Activated T-helper 9 cell treated with anti-CD3 and anti-CD28 coated beads, Interleukin-2, amount 50 U/mL, for 16 hours (primary cell): ENCODE results near the gene GNPDA1.
A peak's percentile ranks its signal among the peaks of the same experiment; 100 is the strongest.
"Not testable (repeated sequence)": the region's sequence is repeated elsewhere in the genome, so short reads cannot be mapped to it uniquely, and the experiment has no call there.

ENCODE experiments used
- DNase-seq: peaks from one replicate; pipeline ENCODE4 v3.0.0-alpha.2; 2020; ENCODE audit warnings: low read depth

Gene GNPDA1

DNA sequence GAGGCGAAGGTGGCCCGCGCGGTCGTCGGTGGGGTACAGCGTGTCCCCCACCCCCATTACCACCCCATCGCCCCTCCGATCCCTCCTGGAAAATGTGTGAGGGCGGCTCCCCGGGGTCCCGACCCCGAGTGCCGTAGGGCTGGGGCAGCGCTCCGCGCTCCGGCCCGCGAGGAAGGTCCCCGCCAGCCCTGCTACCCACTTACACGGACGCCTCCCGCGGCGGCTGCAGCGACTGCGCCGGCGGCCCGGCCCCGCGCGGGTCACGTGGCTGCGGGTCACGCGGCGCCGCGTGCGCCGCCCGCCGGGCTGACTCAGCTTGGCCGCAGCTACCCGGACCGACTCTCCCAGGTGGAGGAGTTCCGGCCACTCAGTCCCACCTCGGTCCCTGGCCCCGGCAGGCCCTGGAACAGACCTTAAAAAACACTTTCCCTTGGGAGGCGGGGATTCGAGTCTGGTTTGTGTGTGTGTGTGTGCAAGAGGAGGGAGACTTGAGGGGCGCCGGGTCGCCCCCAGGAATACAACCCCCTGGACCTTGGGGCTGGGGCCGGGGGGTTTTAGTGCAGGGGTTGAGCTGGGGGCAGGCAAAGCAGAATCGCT is at the start of gene GNPDA1:
TSS of gene GNPDA1 (minus strand) at position 236 of the 597 bp plus-strand sequence. CDS start 992 bp downstream, outside the sequence.
- DNase-seq = peak; percentile 65

DNA sequence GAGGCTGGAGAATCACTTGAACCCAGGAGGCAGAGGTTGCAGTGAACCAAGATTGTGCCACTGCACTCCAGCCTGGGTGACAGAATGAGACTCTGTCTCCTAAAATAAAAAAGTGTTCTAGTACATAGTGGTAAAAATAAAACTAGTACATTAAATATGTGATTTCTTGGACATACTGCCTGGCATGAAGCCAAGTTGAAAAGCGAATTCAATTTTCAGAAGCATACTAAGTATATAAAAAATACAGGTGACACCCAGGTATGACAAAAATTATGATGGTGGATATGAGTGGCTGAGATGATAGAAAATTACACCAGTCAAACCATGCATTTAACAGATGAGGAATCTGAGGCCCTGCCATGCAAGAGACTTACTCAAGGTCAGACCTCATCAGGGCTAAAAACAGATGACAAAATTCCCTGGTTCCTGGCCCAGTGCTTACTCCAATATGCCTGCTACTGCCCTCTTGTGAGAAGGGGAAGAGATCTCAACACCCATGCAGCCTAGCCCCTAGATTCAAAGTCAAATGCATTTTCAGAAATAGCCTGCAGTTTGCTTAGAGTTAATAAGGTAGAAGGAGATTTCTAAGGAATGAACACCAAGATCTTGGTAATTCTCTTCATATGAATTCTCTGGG is 46.6 kb upstream of the GNPDA1 start:
- no peak for DNase-seq

DNA sequence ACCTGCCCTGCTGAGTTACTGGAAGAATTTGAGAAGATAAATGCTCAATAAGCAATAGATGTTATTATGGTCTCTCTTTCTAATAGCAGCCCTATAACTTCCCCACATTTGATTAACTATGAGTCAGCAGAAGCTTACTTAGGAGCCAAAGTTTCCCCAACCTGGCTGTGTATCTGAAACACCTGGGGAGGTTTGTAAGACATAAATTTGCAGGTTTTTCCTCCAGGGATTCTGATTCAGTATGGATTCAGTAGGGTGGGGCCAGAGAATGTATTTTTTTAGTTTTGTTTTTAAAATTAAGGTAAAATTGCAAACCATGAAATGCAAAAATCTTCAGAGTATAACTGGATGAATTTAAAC is 44.9 kb upstream of the GNPDA1 start:
- DNase-seq = no peak

DNA sequence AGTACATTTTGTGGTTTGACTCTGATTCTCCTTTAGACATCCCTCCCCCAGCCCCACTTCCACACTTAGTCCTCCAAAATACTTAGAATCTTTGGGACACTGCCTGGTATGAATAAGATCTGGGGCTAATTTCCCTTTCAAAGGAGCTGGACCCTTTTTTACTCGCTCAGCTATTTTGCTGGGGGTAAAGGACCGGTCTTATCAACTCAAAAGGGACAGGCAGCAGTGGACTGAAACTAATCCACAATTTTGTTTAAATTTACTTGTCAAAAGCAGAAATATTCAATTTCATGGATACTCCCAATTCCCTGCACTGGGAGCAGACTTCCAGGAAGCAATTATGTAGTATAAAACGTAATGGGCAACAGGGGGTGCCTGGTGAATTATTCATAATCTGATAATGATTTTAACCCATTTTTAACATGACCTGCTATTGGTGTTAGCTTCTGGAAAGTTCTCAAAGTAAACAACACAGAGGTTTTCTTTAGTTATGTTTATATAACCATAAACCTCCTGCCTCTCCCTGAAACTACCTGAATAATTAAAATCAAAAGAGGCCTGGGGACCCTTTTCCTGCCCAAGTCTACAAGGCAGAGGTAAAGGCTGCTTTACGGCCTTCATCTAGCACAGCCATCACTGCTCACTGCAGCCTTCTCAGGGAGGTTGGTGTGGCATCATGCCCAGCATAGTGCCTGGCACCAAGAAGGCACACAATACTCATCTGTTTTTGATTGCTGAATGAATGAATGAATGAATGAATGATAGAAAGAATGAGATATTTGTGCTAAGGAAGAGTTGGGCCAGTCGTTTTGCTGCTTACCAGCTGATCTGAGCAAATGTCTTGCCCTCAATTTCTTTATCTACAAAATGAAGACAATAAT is 44.2 kb upstream of the GNPDA1 start:
- DNase-seq = no peak

DNA sequence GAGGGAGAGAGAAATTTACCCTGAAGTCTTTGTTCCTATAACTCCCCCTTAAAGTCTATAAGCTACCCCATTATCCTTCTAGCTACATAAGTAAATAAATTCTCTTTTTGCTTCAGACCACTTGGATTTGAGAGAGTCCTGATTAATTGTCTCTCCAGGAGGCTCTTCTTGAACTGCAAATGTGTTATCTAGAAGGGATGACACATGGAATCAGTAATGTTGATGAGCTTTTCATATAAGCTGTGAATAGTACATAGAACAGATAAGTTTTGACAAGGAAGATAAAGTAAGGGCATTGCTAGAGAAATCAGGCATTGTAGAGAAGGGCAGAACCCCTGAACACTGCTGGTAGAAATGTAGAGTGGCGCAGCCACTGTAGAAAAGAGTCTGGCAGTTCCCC is 42.5 kb upstream of the GNPDA1 start:
- no peak for DNase-seq

DNA sequence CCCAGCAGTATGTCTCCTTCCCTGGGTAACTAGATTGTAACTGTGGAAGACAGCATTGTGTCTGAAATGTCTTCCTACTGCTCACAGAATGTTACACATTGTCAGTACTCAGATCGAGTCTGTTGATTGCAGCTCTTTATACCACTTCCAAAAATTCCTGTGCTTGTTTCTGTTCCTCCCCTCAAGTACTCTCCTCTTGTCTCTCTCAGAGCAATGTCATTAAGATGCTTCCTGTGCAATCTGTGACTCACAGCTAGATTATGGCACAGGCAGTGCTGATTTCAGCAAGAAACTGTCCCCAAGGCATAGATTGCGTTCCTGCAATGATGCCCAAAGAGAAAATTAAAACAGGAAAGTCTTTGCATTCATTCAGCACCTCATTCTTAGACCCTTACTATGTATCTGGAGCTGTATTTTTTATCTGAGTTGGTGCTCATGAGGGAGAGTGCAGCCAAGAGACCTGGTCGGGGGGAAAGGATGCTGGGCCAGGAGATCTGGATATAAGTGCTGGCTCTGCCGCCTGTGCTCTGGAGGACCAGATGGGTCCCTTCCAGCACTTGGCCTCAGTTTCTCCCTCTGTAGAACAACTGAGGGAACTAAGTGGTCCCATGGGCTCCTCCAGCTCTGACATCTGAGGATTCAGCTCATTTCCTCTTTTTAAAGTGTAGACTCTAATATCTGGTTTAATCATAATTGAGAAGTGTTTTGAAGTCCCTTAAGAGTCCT is 40.8 kb upstream of the GNPDA1 start:
- DNase-seq = no peak

DNA sequence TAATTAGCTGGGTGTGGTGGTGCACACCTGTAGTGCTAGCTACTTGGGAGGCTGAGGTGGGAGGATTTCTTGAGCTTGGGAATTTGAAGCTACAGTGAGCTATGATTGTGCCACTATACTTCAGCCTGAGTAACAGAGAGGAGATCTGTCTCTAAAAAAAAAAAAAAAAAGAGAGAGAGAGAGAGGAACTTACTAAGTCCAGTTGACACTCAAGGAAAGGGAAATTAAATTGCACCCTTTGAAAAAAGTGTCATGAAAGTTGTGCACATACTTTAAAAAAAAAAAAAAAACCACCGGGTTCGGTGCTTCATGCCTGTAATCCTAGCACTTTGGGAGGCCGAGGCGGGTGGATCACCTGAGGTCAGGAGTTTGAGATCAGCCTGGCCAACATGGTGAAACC is 39.2 kb upstream of the GNPDA1 start:
- not testable (repeated sequence) for DNase-seq

DNA sequence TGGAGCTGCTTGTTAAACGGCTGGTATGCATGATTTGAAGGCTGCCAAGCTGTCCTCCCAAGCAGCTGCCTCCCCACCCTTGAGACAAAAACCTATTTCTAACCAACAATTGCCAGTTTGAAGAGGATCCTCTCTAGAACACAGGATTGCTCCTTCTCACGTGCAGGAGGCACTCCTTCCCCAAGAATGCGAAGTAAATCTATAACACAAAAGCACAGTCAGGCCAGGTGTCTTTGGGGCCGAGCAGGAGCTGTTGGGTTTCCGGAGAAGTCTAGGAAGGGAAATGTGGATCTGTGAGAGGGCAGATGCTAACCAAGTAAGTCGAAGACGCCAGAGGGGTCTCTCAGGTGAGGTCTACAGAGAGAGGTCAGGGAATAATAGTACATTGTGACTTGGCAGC is 35.4 kb upstream of the GNPDA1 start:
- no peak for DNase-seq

DNA sequence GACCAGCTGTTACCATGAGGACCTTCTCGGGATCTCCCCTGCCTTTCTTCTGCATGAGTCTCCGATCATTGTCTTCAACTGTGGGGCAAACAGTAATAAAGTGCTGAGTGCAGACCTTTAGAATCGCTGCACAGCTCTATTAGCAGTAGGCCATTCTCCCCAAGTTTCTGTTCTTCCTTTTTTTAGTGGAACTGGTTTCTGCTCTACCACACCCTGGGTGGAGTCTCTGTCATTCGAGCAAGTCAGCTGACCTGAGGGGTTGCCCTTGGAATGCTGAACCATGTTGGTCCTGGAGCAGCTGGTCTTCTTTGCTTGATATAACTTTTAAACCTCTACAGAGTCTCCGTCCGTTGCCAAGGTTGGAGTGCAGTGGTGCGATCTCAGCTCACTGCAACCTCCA is 33.4 kb upstream of the GNPDA1 start:
- DNase-seq = no peak

DNA sequence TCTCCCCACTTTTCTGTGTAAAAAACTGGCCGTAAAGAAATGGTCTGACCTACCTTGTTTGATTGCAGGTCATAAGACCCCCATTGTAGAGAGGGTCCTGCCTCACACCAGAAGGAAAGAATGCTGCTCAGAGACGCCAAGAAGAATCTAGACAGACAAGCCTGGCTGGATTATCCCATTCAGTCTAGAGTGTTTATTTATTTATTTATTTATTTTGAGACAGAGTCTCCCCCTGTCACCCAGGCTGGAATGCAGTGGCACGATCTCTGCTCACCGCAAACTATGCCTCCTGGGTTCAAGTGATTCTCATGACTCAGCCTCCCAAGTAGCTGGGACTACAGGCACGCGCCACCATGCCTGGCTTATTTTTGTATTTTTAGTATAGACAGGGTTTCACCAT is 28.1 kb upstream of the GNPDA1 start:
- DNase-seq = not testable (repeated sequence)

DNA sequence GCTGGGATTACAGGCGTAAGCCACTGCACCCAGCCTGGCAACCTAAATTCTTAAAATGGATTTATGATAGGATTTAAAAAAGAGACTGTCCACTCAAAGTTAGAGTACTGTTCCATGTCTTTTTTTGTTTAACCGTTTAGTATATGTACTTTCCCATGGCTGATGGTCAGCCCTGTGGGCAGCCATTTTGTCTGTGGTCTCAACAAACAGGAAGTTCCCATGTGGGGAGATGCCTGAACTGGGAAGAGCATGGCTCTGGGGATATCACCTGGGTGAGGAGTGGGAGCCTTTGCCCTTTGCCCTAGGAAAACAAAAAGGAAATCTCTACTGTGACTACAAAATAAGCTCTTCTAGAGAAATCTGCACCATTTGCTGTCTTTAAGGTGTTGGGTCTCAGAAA is 27.5 kb upstream of the GNPDA1 start:
- no peak for DNase-seq

DNA sequence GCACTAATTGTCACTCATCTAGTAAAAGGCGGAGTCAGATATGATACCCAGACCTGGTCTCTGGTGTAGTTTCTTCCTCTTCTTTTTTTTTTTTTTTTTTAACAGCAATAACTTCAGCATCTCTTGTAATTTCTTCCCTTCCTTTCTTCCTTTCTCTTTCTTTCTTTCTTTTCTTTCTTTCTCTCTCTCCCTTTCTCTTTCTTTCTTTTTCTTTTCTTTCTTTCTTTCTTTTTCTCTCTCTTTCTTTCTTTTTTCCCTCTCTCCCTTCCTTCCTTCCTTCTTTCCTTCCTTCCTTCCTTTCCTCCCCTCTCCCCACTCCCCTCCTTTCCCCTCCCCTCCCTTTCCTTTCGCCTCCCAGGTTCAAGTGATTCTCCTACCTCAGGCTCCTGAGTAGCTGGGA is 25.9 kb upstream of the GNPDA1 start:
- no peak for DNase-seq

DNA sequence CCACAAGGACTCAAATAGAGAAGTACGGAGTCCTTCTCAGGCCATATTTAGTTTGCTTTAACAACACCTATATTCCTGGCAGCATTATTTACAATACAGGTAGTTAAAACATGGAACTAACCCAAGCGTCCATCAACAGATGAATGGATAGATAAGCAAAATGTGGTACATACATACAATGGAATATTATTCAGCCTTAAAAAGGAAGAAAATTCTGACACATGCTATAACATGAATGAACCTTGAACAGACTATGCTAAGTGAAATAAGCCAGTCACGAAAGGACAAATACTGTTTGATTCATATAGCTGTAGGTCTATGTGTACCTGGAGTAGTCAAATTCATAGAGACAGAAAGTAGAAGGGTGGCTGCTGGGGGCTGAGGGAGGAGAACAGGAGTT is 24.8 kb upstream of the GNPDA1 start:
- not testable (repeated sequence) for DNase-seq

DNA sequence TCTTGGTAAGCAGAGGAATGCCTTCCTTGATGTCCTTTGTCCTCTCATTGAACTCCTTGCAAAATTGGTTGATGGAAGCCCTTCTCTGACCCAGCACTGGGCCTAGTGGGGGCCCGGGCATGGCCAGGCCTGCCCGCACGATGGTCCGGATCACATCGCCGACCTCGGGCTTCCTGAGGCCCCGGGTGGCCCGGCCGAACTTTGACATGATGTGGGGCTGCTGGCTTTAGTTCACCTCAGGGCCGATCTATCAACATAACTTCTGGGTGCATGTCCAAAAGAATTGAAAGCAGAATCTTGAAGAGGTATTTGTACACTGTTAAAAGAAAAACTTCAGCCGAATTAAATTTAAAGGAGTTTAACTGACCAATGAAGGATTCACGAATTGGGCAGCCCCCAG is 24.1 kb upstream of the GNPDA1 start:
- no peak for DNase-seq

DNA sequence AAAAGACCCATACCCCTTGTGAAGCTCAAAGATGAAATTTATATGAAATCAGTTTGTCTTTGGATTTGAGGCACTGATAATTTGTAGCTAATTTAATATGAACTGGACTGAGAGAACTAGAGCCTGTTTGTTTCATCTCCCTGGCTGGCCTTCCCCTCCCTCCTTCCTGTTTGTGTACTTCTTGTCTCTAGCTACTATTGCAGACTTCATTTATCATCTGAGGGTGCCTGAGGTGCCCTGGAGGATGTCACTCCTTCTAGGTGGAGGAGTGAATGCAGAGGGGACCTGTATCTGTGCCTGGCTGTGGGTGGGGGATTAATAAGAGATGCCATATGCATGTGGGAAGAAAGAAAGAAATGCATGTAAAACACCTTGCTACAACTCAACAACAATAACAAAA is 22.2 kb upstream of the GNPDA1 start:
- no peak for DNase-seq

DNA sequence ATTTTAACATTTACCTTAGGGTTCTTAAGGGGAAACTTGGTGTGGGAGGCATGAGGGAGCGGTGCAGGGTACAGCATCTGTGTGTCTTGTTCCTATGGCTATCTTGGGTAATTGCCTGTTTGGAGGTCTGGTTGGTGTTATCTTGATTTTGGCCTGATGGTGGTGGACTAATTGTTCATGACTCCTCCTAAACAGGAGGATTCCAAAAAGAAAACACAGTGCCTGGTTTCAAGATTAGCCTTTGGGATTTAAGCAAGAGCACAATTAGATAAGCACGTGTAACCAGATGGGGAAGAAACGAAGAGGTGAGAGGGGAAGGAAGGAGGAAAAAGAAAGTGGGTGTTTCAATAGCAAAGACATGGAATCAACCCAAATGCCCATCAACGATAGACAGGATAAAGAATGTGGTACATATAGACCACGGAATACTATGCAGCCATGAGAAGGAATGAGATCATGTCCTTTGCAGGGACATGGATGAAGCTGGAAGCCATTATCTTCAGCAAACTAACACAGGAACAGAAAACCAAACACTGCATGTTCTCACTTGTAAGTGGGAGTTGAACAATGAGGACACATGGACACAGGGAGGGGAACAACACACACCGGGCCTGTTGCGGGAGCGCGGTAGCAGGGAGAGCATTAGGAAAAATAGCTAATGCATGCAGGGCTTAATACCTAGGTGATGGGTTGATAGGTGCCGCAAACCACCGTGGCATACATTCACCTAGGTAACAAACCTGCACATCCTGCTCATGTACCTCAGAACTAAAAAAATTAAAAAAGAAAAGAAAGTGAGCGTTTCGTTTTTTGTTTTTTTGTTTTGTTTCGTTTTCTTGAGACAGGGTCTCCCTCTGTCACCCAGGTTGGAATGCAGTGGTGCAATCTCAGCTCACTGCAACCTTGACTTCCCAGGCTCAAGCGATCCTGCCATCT is 21.1 kb upstream of the GNPDA1 start:
- DNase-seq = not testable (repeated sequence)

DNA sequence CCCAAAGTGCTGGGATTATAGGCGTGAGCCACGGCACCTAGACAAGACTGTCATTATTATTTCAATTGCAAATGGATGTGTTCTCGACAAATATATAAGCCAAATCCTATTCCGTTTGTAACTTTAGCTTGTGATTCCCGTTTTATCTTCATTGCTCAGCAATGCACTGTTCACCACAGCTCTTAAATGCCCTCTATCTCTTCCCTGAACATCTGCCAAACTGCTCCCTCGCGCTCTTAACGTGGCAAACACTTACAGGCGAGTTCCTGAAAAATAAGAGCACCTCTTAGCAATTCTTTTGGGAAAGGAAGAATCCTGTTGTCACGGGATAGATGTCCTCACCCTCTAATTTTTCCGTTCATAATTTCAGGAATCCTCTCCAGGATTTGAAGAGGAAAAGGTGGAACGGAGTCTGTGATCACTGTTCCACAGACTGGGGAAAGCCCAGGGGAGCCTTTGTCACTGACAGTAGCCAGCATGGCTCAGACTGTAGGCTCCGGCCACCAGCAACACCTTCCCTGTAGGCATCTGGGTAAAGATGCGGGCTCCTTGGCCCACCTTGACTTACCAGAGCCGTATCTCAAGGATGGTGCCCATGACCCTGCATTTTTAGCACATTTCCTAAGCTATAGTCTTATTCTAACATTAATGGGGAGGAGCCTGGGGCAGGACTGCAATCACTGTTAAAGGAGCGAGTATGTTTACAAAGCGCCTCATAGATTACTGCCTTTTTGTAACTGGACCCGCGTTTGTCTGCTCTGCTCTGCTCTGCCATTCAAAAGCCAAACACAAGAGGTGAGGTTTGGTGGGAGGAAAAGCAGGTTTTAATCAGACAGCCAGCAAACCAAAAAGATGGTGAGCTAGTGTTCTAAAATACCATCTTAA is 20.2 kb upstream of the GNPDA1 start:
- DNase-seq = no peak

DNA sequence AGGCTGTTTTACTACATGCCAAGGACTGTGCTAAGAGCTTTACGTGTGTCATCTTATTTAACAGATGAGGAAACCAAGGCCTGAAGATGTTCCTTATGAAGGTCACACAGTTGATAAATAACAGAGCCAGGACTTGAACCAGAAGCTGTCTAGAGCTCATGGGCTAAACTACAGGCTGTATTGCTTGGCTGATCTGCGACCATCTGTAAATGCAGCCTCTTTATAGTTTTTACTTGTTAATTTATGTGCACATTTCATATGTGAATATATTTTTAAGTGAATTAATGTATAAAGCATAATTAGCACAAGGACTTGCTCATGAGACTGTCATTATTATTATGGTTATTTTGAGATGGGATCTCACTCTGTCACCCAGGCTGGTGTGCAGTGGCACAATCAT is 19.3 kb upstream of the GNPDA1 start:
- no peak for DNase-seq

DNA sequence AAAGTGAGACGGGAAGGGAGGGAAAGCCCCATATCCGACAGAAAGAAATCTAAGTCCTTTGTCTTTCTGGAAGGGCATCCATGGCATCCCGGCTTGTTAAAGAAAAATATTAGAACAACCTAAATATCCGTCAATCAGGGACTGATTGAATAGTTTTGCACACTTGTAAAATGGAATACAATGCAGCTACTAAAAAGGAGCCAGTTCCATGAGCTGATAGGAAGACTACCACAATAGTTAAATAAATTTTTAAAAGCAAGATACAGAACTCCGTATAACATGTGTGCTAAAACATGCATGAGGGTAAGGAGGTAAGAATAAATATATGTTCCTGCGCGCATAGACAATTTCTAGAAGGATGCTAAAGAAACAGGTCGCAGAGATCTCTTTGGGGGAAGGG is 12.8 kb upstream of the GNPDA1 start:
- DNase-seq = no peak

DNA sequence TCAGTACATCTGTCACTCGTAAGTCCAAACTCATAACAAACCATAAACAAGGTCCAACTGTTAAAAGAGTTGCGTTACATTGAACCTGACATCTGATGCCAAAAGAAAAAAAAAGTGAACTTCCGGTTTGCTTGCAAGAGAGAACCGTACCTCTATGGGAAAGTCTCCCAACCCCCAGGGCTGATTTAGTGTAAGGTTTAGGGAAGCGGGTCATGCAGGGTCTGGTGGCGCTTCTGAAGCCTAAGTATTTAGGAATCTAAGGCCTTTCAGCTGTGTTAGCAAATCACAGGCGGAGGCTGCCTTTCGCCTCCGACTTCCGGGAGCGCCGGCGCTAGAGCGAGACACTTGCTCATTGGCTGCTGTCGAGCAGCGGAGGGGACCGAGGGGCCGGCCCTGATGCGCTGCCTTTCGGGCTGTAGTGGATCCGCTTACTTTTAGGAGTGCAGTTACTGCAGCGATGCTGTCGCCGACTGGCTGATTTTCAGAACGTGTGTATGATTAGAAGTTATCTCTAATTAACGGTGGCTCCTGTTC is 12.0 kb upstream of the GNPDA1 start:
- peak; percentile 75 for DNase-seq
